ENCODE measurements around the gene NPB. TPM values are rescaled to one million over a fixed set of nuclear protein-coding genes. Genes with fewer than 3 reads are reported as not detected.

NPB gene
- total RNA-seq, 4 donors from 2014 or later: 0.41 TPM; not detected in 3

DNA sequence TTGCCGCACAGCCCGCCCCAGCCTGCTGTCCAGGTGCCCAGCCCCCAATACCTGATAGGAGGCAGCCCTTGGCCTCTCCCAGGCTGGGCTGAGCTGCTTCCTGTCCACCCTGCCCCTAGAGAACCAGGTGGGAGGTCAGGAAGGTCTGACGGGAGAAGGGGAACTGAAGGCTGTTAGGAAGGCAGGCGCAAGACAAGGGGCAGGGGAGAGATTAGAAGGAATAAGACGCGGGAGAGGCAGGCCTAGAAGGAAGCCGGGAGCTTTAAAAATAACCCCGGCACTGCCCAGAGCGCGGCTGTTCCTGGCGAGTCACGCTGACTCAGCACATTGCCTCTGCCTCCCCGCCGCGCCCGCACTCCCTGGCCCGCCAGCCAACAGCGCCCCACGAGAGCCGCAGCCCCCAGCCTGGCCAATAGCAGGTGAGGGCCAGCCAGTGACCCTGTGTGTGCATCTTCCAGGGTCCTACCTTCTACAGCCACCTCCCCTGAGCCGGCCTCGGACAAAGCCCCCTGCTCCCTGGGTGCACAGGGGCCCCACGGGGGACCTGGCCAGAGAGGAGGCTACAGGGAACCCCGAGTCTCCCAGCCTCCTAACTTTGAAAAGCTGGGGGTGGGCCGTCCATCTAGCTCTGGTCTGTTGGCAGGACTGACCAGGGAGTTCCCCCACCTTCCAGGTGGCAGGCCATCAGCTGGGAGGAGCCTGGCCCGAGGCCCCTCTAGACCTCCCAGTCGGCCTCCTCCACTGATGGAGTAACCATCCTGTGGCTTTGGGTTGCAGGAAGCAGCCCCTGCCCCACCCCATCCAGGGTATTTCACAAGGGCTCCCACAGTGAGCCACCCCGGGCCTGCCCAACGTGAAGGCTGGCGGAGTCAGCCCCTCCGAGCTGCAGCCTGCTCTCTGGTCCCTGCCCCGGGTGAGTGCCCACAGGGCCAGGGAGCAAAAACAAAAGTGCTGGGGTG, 21.5 kb downstream of the NPB start:
- H3K4me1 ChIP-seq: peaks cover 32 to 81% (median 73%) of the 10 kb centered on the region in 4 donors

DNA sequence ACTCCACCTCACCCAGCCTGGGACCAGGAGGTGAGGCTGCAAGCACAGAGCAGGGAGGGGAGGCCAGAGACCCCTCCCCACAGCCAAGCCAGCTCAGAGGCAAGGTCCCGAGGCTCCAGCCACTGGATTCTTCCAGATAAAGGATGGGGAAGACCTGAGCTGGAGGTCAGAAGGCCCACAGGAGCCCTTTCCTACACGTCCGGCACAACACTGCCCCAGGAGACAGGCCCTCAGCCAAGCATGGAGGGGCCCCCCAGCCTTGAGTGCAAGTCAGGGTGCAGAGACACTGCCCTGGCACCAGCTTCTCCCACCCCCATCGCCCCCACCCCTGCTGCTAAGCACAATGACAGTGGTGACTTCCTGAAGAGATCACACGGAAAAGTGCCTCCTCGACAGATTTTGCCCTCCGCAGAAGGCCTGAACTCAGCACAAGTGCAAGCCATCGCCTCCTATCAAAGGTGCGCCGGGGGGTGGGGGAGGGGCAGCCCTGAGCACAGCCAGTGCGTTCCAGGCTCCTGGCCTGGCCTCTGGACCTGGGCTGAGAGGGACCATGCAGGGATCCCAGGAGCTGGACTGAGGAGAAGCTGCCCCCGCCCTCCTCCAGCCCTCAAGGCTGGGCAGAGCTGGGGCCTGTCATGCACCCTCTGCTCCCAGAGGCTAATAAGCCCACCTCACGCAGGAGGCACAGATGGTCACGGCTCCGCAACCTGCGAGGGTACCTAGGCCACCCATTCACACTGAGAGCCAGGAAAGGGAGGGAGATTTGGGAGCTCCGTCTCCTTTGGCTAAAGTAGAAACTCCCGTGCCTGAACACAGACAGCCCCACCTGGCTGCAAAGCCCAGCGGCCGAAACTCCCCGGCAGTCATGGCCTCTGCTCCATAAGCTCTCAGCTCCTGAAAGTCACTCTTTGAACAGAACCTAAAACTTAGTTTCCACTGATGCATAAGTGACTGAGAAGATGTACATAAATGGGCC, 22.8 kb downstream of the NPB start:
- no peak overlapping the region for H3K4me3 ChIP-seq

More for the DNA sequence above, 21.5 kb downstream of the NPB start:
- TF ChIP-seq POLR2AphosphoS5 (IDR thresholded peaks at IDR 0.05) (no peak), EP300 (IDR thresholded peaks at IDR 0.05; ENCODE audit: low read depth) (no peak), POLR2A (IDR thresholded peaks at IDR 0.05) (no peak)
- TF ChIP-seq, protein P1, sequence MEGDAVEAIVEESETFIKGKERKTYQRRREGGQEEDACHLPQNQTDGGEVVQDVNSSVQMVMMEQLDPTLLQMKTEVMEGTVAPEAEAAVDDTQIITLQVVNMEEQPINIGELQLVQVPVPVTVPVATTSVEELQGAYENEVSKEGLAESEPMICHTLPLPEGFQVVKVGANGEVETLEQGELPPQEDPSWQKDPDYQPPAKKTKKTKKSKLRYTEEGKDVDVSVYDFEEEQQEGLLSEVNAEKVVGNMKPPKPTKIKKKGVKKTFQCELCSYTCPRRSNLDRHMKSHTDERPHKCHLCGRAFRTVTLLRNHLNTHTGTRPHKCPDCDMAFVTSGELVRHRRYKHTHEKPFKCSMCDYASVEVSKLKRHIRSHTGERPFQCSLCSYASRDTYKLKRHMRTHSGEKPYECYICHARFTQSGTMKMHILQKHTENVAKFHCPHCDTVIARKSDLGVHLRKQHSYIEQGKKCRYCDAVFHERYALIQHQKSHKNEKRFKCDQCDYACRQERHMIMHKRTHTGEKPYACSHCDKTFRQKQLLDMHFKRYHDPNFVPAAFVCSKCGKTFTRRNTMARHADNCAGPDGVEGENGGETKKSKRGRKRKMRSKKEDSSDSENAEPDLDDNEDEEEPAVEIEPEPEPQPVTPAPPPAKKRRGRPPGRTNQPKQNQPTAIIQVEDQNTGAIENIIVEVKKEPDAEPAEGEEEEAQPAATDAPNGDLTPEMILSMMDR (IDR thresholded peaks at IDR 0.05): no peak
- Histone ChIP-seq H3K27me3 (peaks cover 5% of the 10 kb centered on the region), H3K9me3 (no peaks in the 10 kb centered on the region), H3K4me3 (peak overlapping the region in 2 of 4 donors; percentile 21 to 37), H3K27ac (peak overlapping the region; percentile 71 to 99 (median 86)), H3K36me3 (peaks cover 0 to 7% (median 1%) of the 10 kb centered on the region in 4 donors)
- intact Hi-C loops (cut with DNase I; ENCODE audit: low total_unique reads) (no loop called here), in situ Hi-C loops (cut with MboI; ENCODE audit: low pct_ligation_motif_present in 1 of 4, low pct_unique_long_range_greater_than_20kb in 1 of 4, low sequenced_read_pairs in 3 of 4) (no loop called here)
- WGBS, 2 donors (ENCODE audit: low coverage in 1 of 2): 25% methylated on average over 30 of the region's 32 CpGs; no CpG with 5 or more reads in 1 of the 2 donors
- DNase-seq: peak; percentile 86

DNA sequence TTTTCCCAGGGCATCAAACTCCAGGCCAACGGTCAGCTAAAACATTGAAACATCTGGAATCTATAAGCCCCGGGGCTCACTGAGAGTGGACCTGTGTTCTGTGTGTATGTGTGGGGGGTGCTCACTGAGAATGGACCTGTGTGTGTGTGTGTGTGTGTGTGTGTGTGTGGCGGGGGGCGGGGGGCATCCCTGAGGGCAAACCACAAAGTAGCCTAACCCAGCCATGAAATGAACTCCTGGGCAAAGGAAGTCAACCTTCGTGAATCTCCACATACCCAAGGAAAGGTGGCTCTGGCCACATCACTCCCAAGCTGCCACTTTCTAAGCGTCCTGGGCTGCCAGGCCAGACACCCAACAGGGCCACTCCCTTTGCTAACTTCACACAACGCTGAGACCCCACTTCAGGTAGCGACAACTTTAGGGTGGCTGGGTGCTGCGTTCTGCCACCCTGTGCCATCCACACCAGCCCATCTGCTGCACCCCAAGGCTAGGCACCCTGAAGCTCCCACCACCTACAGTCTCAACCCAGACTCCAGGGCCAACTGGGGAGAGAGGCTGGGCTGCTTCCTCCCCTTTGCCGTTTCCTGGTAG, 23.9 kb downstream of the NPB start:
- TF ChIP-seq, protein P1 (IDR thresholded peaks at IDR 0.05): no peak
- TF ChIP-seq EP300 (IDR thresholded peaks at IDR 0.05; ENCODE audit: low read depth): no peak
- no peak for TF ChIP-seq POLR2A (IDR thresholded peaks at IDR 0.05)
- no peak for TF ChIP-seq POLR2AphosphoS5 (IDR thresholded peaks at IDR 0.05)
- intact Hi-C loops (cut with DNase I; ENCODE audit: low total_unique reads): no loop called here
- Histone ChIP-seq H3K27ac (peak overlapping the region; percentile 97 to 99 (median 97)), H3K9me3 (no peaks in the 10 kb centered on the region), H3K4me3 (peak overlapping the region in 3 of 4 donors; percentile 71 to 99 (median 72)), H3K36me3 (peaks cover 0 to 7% (median 1%) of the 10 kb centered on the region in 4 donors), H3K4me1 (peaks cover 34 to 66% (median 58%) of the 10 kb centered on the region in 4 donors), H3K27me3 (peaks cover 17% of the 10 kb centered on the region)
- no peak for DNase-seq
- 36 to 76% methylated on average over 2 to 8 of the region's 10 CpGs for WGBS, 2 donors (ENCODE audit: low coverage in 1 of 2)
- in situ Hi-C loops (cut with MboI; ENCODE audit: low pct_ligation_motif_present in 1 of 4, low pct_unique_long_range_greater_than_20kb in 1 of 4, low sequenced_read_pairs in 3 of 4): no loop called here

More for the DNA sequence above, 22.8 kb downstream of the NPB start:
- H3K36me3 ChIP-seq: peaks cover 0 to 7% (median 1%) of the 10 kb centered on the region in 4 donors
- in situ Hi-C loops (cut with MboI; ENCODE audit: low pct_ligation_motif_present in 1 of 4, low pct_unique_long_range_greater_than_20kb in 1 of 4, low sequenced_read_pairs in 3 of 4): no loop called here
- no peak for DNase-seq
- peaks cover 34 to 73% (median 65%) of the 10 kb centered on the region in 4 donors for H3K4me1 ChIP-seq
- TF ChIP-seq POLR2AphosphoS5 (IDR thresholded peaks at IDR 0.05) (no peak), POLR2A (IDR thresholded peaks at IDR 0.05) (no peak)
- TF ChIP-seq, protein P1 (IDR thresholded peaks at IDR 0.05): no peak
- H3K27ac ChIP-seq: peak overlapping the region; percentile 97 to 99 (median 97)
- WGBS, 2 donors (ENCODE audit: low coverage in 1 of 2): 72% methylated on average over 18 of the region's 21 CpGs; no CpG with 5 or more reads in 1 of the 2 donors
- peaks cover 17% of the 10 kb centered on the region for H3K27me3 ChIP-seq
- intact Hi-C loops (cut with DNase I; ENCODE audit: low total_unique reads): no loop called here
- H3K9me3 ChIP-seq: no peaks in the 10 kb centered on the region

All from transverse colon (tissue), 4 donors.